ENCODE results near the gene IL10RA.
A peak's percentile ranks its signal among the peaks of the same experiment; 100 is the strongest.
"Not testable (repeated sequence)": the region's sequence is repeated elsewhere in the genome, so short reads cannot be mapped to it uniquely, and the experiment has no call there.

Gene IL10RA

DNA sequence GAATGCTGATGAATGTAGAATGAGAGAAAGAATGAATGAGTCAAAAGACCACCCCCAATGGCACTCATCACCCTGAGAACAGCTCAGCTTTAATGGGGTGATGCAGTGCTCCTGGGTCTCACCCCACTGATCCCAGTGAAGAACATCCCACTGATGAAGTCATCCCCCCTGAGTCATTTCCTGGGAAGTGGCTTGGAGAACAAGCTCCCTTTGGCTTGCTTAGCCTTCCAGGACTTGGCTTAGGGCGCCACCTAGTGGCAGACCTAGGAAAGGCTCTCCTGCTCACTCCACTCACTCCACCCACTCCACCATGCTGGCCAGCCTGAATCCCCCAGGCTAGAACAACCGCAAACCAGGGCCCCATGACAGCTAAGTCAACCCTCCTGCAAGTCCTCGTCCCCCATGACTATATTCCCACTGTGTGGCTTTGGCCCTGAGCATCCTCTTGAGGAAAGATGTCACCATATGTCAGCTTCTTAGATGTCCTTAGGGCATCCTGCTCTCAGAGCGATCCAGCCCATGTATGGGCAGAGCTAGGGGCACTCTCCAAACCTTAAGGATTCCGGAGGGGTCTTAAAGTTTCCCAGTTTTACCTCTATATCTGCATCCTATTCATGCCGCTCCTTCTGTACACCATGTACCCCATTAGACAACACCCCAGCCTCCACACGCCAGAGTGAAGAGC is 39.2 kb upstream of the IL10RA start:
- no CpG with 5 or more reads among the region's 7 CpGs for WGBS, 2 donors (ENCODE audit: extremely low coverage in 2 of 2, insufficient read length in 2 of 2, insufficient replicate concordance in 1 of 2)
- Histone ChIP-seq H3K9ac (ENCODE audit: low read depth, low read length, poor library complexity) (no peak overlapping the region), H2BK120ac (ENCODE audit: low read depth, low read length) (no peak overlapping the region), H3K27ac (replicated peaks; ENCODE audit: low read length) (no peak overlapping the region), H3K9me3 (replicated peaks in 1 of 2; ENCODE audit: control insufficient read depth in 2 of 2, insufficient read depth in 1 of 2, low read depth in 1 of 2, low read length in 2 of 2) (no peaks in the 10 kb centered on the region), H3K18ac (ENCODE audit: low read length) (no peak overlapping the region), H4K91ac (ENCODE audit: low read depth, low read length, poor library complexity) (no peak overlapping the region), H3K14ac (ENCODE audit: low read length) (no peak overlapping the region), H3K23ac (ENCODE audit: low read depth, low read length, poor library complexity) (no peak overlapping the region), H3K27me3 (ENCODE audit: control insufficient read depth in 3 of 3, insufficient read depth in 3 of 3, low read depth in 1 of 3, low read length in 3 of 3) (peaks cover 0 to 5% (median 0%) of the 10 kb centered on the region in 3 experiments), H3K4ac (ENCODE audit: low read length) (no peak overlapping the region), H2BK5ac (ENCODE audit: low read length) (no peak overlapping the region), H2AK5ac (ENCODE audit: low read depth, low read length) (no peak overlapping the region), H2BK15ac (ENCODE audit: low read length) (no peak overlapping the region), H3K36me3 (replicated peaks in 1 of 2; ENCODE audit: control insufficient read depth in 2 of 2, insufficient read depth in 2 of 2, low read length in 2 of 2) (no peaks in the 10 kb centered on the region), H3K4me3 (ENCODE audit: low read length in 2 of 2) (no peak overlapping the region), H2BK12ac (ENCODE audit: low read length) (no peak overlapping the region), H3K4me2 (ENCODE audit: insufficient read depth, low read length, poor library complexity, severe bottlenecking) (no peak overlapping the region), H3K79me1 (ENCODE audit: low read depth, low read length) (no peaks in the 10 kb centered on the region), H4K8ac (ENCODE audit: low read depth, low read length) (no peak overlapping the region), H2AFZ (ENCODE audit: low read length) (no peak overlapping the region), H3K4me1 (ENCODE audit: control insufficient read depth in 2 of 2, insufficient read depth in 1 of 2, low read depth in 1 of 2, low read length in 2 of 2) (peaks cover 0 to 4% of the 10 kb centered on the region in 2 donors)
- DNase-seq (ENCODE audit: low spot score) = peak; percentile 88

DNA sequence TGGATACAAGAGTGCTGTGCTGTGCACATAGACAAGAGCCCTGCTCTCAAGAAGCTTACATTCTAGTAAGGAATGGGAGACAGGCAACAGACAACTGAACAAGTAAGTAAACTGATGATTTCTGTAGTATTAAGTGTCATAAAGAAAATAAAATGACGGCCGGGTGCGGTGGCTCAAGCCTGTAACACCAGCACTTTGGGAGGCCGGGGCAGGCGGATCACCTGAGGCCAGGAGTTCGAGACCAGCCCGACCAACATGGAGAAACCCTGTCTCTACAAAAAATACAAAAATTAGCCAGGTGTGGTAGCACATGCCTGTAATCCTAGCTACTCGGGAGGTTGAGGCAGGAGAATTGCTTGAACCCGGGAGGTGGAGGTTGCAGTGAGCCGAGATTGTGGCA is 38.4 kb upstream of the IL10RA start:
- H4K8ac ChIP-seq (ENCODE audit: low read depth, low read length); H3K4me3 ChIP-seq (ENCODE audit: low read length in 2 of 2); H4K91ac ChIP-seq (ENCODE audit: low read depth, low read length, poor library complexity); H3K9ac ChIP-seq (ENCODE audit: low read depth, low read length, poor library complexity); H3K4me1 ChIP-seq (ENCODE audit: control insufficient read depth in 2 of 2, insufficient read depth in 1 of 2, low read depth in 1 of 2, low read length in 2 of 2); H3K36me3 ChIP-seq (replicated peaks in 1 of 2; ENCODE audit: control insufficient read depth in 2 of 2, insufficient read depth in 2 of 2, low read length in 2 of 2); H3K27ac ChIP-seq (replicated peaks; ENCODE audit: low read length); H3K23ac ChIP-seq (ENCODE audit: low read depth, low read length, poor library complexity); H2BK120ac ChIP-seq (ENCODE audit: low read depth, low read length); DNase-seq (ENCODE audit: low spot score); H2BK12ac ChIP-seq (ENCODE audit: low read length); H3K27me3 ChIP-seq (ENCODE audit: control insufficient read depth in 3 of 3, insufficient read depth in 3 of 3, low read depth in 1 of 3, low read length in 3 of 3); H3K18ac ChIP-seq (ENCODE audit: low read length); H3K14ac ChIP-seq (ENCODE audit: low read length); H2BK15ac ChIP-seq (ENCODE audit: low read length); H2BK5ac ChIP-seq (ENCODE audit: low read length); H3K4ac ChIP-seq (ENCODE audit: low read length); H2AFZ ChIP-seq (ENCODE audit: low read length); H3K4me2 ChIP-seq (ENCODE audit: insufficient read depth, low read length, poor library complexity, severe bottlenecking); H3K79me1 ChIP-seq (ENCODE audit: low read depth, low read length); H3K9me3 ChIP-seq (replicated peaks in 1 of 2; ENCODE audit: control insufficient read depth in 2 of 2, insufficient read depth in 1 of 2, low read depth in 1 of 2, low read length in 2 of 2); H2AK5ac ChIP-seq (ENCODE audit: low read depth, low read length): not testable (repeated sequence)
- no CpG with 5 or more reads among the region's 10 CpGs for WGBS, 2 donors (ENCODE audit: extremely low coverage in 2 of 2, insufficient read length in 2 of 2, insufficient replicate concordance in 1 of 2)

DNA sequence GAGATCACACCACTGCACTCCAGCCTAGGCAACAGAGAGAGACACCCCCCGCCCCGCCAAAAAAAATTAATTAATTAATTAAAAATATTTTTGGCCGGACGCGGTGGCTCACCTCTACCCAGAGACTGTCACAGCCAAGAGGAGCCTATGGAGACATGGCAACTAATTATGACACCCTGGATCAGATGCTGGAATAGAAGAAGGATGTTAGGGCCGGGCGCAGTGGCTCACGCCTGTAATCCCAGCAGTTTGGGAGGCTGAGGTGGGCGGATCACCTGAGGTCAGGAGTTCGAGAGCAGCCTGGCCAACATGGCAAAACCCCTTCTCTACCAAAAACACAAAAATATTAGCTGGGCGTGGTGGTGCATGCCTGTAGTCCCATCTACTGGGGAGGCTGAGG is 37.7 kb upstream of the IL10RA start:
- H3K79me1 ChIP-seq (ENCODE audit: low read depth, low read length); H3K9ac ChIP-seq (ENCODE audit: low read depth, low read length, poor library complexity); H4K8ac ChIP-seq (ENCODE audit: low read depth, low read length); H2BK5ac ChIP-seq (ENCODE audit: low read length); H3K4me3 ChIP-seq (ENCODE audit: low read length in 2 of 2); H2AFZ ChIP-seq (ENCODE audit: low read length); H4K91ac ChIP-seq (ENCODE audit: low read depth, low read length, poor library complexity); H3K27me3 ChIP-seq (ENCODE audit: control insufficient read depth in 3 of 3, insufficient read depth in 3 of 3, low read depth in 1 of 3, low read length in 3 of 3); H3K4ac ChIP-seq (ENCODE audit: low read length); H2AK5ac ChIP-seq (ENCODE audit: low read depth, low read length); H3K14ac ChIP-seq (ENCODE audit: low read length); H2BK12ac ChIP-seq (ENCODE audit: low read length); DNase-seq (ENCODE audit: low spot score); H2BK15ac ChIP-seq (ENCODE audit: low read length); H2BK120ac ChIP-seq (ENCODE audit: low read depth, low read length); H3K4me2 ChIP-seq (ENCODE audit: insufficient read depth, low read length, poor library complexity, severe bottlenecking); H3K36me3 ChIP-seq (replicated peaks in 1 of 2; ENCODE audit: control insufficient read depth in 2 of 2, insufficient read depth in 2 of 2, low read length in 2 of 2); H3K23ac ChIP-seq (ENCODE audit: low read depth, low read length, poor library complexity); H3K9me3 ChIP-seq (replicated peaks in 1 of 2; ENCODE audit: control insufficient read depth in 2 of 2, insufficient read depth in 1 of 2, low read depth in 1 of 2, low read length in 2 of 2); H3K18ac ChIP-seq (ENCODE audit: low read length); H3K27ac ChIP-seq (replicated peaks; ENCODE audit: low read length); H3K4me1 ChIP-seq (ENCODE audit: control insufficient read depth in 2 of 2, insufficient read depth in 1 of 2, low read depth in 1 of 2, low read length in 2 of 2): not testable (repeated sequence)
- WGBS, 2 donors (ENCODE audit: extremely low coverage in 2 of 2, insufficient read length in 2 of 2, insufficient replicate concordance in 1 of 2) = no CpG with 5 or more reads among the region's 11 CpGs

DNA sequence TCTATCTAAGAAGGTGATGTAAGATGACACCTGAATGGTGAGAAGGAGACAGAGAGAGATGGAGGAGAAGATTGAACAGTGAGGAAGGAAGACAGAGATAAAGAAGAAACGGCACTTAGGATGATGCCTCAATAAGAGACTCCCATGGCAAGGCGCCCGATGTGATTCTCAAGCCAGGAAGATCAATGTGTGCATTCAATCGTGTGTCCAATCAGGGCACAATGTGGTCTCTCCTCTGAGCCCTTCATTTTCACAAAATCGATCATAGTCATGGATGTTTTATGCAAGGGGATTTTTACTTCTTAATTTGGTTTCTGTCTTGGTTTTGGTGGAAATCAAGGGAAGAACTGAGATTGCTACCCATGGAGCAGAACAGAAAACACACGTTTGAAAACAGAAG is 37.1 kb upstream of the IL10RA start:
- Histone ChIP-seq H3K18ac (ENCODE audit: low read length) (no peak overlapping the region), H3K14ac (ENCODE audit: low read length) (no peak overlapping the region), H4K91ac (ENCODE audit: low read depth, low read length, poor library complexity) (no peak overlapping the region), H3K9ac (ENCODE audit: low read depth, low read length, poor library complexity) (no peak overlapping the region), H3K23ac (ENCODE audit: low read depth, low read length, poor library complexity) (no peak overlapping the region), H2BK15ac (ENCODE audit: low read length) (no peak overlapping the region), H4K8ac (ENCODE audit: low read depth, low read length) (no peak overlapping the region), H3K4me3 (ENCODE audit: low read length in 2 of 2) (no peak overlapping the region), H3K4ac (ENCODE audit: low read length) (no peak overlapping the region), H3K79me1 (ENCODE audit: low read depth, low read length) (no peaks in the 10 kb centered on the region), H3K4me2 (ENCODE audit: insufficient read depth, low read length, poor library complexity, severe bottlenecking) (no peak overlapping the region), H3K36me3 (replicated peaks in 1 of 2; ENCODE audit: control insufficient read depth in 2 of 2, insufficient read depth in 2 of 2, low read length in 2 of 2) (no peaks in the 10 kb centered on the region), H3K4me1 (ENCODE audit: control insufficient read depth in 2 of 2, insufficient read depth in 1 of 2, low read depth in 1 of 2, low read length in 2 of 2) (peaks cover 0 to 4% of the 10 kb centered on the region in 2 donors), H3K27ac (replicated peaks; ENCODE audit: low read length) (no peak overlapping the region), H3K27me3 (ENCODE audit: control insufficient read depth in 3 of 3, insufficient read depth in 3 of 3, low read depth in 1 of 3, low read length in 3 of 3) (peaks cover 0 to 5% (median 0%) of the 10 kb centered on the region in 3 experiments), H2BK120ac (ENCODE audit: low read depth, low read length) (no peak overlapping the region), H3K9me3 (replicated peaks in 1 of 2; ENCODE audit: control insufficient read depth in 2 of 2, insufficient read depth in 1 of 2, low read depth in 1 of 2, low read length in 2 of 2) (no peaks in the 10 kb centered on the region), H2BK12ac (ENCODE audit: low read length) (no peak overlapping the region), H2AFZ (ENCODE audit: low read length) (no peak overlapping the region), H2BK5ac (ENCODE audit: low read length) (no peak overlapping the region), H2AK5ac (ENCODE audit: low read depth, low read length) (no peak overlapping the region)
- no peak for DNase-seq (ENCODE audit: low spot score)
- no CpG with 5 or more reads among the region's 6 CpGs for WGBS, 2 donors (ENCODE audit: extremely low coverage in 2 of 2, insufficient read length in 2 of 2, insufficient replicate concordance in 1 of 2)
